Stomach (tissue), 4 donors: Measurements from ENCODE around the gene MCF2L.

Experiments used
- EP300 ChIP-seq: sonication (generic); formaldehyde crosslinking; IDR thresholded peaks from one replicate; pipeline ENCODE4 v1.6.1; 2017; ENCODE audit warnings: antibody characterized with exemption
- POLR2A ChIP-seq, 4 donors: fragments of 450-650 bp; IDR thresholded peaks; one replicate each; pipeline ENCODE4 v1.6.1; 2016; ENCODE audit warnings: antibody characterized with exemption in 4 of 4, control low read depth in 2 of 4, mild to moderate bottlenecking in 1 of 4, moderate library complexity in 1 of 4
- TF ChIP-seq, protein P1 (sequence below), 7 experiments: fragments of 450-650 bp in 4 of 7; fragments of 200-600 bp in 3 of 7; sonication (generic) in 3 of 7; IDR thresholded peaks; one replicate each; pipeline ENCODE4 v1.5.1; 2016 to 2019; ENCODE audit warnings: antibody characterized with exemption in 7 of 7, control low read depth in 2 of 7, mild to moderate bottlenecking in 1 of 7

DNA sequence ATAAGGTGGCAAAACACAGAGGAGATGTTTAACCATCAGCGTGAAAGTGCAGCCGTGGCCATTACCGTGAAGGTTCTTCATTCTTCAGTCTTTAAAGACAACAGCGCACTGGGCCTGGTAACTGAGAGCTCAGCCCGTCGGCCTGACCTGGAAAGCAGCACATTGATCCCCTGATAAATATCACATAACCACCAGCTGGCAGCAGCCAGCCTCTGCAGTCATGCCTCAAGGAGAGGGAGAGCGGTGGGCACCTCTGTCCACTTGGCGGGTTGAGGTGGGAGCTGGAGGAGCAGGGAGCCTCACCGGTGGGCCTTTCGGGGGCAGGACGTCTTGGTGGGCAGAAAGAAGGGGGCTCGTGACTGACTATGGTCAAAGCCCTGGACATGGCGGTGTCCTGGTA, 58.1 kb downstream of the MCF2L start:
- TF ChIP-seq, protein P1, sequence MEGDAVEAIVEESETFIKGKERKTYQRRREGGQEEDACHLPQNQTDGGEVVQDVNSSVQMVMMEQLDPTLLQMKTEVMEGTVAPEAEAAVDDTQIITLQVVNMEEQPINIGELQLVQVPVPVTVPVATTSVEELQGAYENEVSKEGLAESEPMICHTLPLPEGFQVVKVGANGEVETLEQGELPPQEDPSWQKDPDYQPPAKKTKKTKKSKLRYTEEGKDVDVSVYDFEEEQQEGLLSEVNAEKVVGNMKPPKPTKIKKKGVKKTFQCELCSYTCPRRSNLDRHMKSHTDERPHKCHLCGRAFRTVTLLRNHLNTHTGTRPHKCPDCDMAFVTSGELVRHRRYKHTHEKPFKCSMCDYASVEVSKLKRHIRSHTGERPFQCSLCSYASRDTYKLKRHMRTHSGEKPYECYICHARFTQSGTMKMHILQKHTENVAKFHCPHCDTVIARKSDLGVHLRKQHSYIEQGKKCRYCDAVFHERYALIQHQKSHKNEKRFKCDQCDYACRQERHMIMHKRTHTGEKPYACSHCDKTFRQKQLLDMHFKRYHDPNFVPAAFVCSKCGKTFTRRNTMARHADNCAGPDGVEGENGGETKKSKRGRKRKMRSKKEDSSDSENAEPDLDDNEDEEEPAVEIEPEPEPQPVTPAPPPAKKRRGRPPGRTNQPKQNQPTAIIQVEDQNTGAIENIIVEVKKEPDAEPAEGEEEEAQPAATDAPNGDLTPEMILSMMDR (IDR thresholded peaks at IDR 0.05), result no peak
- no peak for TF ChIP-seq EP300
- TF ChIP-seq POLR2A (IDR thresholded peaks at IDR 0.05), result no peak
